Loucy (cell line): ENCODE measurements around the gene EPN2.

Experiments used
- EZH2phosphoT487 ChIP-seq: fragments of 200-600 bp; IDR thresholded peaks from 2 replicates; pipeline ENCODE4 v1.6.1; 2018; ENCODE audit warnings: antibody characterized with exemption, mild to moderate bottlenecking, moderate library complexity, borderline replicate concordance
- TF ChIP-seq, protein P1 (sequence below): fragments of 200-600 bp; sonication (generic); conservative IDR thresholded peaks from 2 replicates; pipeline ENCODE4 v1.5.1; 2014; ENCODE audit warnings: mild to moderate bottlenecking, antibody characterized with exemption, low read length

- TF ChIP-seq, protein P1, sequence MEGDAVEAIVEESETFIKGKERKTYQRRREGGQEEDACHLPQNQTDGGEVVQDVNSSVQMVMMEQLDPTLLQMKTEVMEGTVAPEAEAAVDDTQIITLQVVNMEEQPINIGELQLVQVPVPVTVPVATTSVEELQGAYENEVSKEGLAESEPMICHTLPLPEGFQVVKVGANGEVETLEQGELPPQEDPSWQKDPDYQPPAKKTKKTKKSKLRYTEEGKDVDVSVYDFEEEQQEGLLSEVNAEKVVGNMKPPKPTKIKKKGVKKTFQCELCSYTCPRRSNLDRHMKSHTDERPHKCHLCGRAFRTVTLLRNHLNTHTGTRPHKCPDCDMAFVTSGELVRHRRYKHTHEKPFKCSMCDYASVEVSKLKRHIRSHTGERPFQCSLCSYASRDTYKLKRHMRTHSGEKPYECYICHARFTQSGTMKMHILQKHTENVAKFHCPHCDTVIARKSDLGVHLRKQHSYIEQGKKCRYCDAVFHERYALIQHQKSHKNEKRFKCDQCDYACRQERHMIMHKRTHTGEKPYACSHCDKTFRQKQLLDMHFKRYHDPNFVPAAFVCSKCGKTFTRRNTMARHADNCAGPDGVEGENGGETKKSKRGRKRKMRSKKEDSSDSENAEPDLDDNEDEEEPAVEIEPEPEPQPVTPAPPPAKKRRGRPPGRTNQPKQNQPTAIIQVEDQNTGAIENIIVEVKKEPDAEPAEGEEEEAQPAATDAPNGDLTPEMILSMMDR: no peak
- no peak for TF ChIP-seq EZH2phosphoT487
Observed at GRCh38 chr17:19329136-19329535, 92.0 kb downstream of the EPN2 start.
